Measurements from ENCODE around the gene AQP12A.
"Not testable (repeated sequence)": the region's sequence is repeated elsewhere in the genome, so short reads cannot be mapped to it uniquely, and the experiment has no call there.

Gene AQP12A, protein sequence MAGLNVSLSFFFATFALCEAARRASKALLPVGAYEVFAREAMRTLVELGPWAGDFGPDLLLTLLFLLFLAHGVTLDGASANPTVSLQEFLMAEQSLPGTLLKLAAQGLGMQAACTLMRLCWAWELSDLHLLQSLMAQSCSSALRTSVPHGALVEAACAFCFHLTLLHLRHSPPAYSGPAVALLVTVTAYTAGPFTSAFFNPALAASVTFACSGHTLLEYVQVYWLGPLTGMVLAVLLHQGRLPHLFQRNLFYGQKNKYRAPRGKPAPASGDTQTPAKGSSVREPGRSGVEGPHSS

DNA sequence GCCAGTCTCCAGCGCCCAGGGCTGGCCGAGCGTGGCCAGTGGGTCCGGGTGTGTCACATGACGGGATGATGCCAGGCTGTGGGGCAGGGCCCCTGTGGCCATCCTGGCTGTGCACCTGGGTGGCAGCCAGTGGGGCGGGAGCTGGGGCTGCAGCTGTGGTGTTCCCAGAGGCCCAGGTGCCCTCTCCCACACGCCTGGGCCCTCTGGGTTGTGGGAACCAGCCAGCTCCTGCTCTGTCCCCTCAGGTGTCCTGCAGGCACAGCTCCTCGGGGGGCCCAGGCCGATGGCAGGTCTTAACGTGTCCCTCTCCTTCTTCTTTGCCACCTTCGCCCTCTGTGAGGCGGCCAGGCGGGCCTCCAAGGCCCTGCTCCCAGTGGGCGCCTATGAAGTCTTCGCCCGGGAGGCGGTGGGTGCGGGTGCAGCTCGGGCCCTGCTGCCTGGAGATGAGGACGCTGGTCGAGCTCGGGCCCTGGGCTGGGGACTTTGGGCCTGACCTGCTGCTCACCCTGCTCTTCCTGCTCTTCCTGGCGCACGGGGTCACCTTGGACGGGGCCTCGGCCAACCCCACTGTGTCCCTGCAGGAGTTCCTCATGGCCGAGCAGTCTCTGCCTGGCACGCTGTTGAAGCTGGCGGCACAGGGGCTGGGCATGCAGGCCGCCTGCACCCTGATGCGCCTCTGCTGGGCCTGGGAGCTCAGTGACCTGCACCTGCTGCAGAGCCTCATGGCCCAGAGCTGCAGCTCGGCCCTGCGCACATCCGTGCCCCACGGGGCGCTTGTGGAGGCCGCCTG lies at the start of gene AQP12A:
TSS of gene AQP12A (plus strand) at position 236 of the 790 bp plus-strand sequence. CDS start at position 284, 48 bp downstream.
- DNase-seq (ENCODE audit: low spot score), result not testable (repeated sequence)

DNA sequence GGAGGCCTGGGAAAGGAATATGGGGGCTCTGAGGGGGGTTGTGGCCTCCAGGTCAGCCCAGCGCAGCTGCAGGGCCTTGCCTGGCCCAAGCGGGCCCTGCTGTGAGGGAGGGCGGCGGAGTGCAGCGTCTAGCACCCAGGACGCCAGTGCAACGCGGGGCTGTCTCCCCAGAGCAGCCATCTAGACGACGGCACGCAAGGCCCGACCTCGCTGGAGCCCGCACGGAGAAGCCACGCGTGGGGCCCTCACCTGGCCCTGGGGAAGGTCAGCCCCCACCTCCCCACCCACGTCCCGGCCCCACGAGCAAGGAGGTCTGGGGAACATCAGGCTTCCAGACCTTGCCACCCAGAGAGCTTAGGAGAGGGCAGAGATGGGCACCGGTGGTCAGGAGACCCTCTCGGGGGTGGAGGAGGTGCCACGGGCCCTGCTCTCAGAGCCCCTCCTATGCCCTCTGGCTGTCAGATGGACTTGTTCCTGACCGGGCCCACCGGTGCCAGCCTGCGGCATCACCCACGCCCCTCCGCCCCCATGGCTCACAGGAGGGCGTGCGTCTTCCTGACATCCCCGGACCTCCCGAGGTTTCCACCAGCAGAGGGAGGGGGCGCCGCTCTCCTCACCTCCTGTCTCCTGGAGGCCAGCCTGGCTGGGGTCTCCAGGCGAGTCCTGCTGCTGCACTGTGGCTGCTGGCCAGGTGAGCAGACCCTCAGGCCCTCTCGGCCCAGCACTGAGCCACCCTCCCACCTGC lies 49.4 kb upstream of the AQP12A start:
- DNase-seq (ENCODE audit: low spot score), result no peak

DNA sequence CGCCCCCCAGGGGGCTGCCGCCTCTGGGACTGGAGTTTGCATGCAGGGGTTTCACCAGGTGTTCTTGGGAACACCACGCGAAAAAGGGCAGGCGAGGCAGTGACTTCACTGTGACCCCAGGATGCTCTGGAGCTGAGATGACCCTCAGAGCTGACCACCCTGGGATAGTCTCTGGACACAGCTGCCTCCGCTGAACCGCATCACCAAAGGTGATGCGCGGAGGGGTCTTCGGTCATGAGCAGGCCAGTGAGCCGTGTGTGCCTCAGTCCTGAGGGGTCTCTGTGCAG lies 48.9 kb upstream of the AQP12A start:
- no peak for DNase-seq (ENCODE audit: low spot score)

DNA sequence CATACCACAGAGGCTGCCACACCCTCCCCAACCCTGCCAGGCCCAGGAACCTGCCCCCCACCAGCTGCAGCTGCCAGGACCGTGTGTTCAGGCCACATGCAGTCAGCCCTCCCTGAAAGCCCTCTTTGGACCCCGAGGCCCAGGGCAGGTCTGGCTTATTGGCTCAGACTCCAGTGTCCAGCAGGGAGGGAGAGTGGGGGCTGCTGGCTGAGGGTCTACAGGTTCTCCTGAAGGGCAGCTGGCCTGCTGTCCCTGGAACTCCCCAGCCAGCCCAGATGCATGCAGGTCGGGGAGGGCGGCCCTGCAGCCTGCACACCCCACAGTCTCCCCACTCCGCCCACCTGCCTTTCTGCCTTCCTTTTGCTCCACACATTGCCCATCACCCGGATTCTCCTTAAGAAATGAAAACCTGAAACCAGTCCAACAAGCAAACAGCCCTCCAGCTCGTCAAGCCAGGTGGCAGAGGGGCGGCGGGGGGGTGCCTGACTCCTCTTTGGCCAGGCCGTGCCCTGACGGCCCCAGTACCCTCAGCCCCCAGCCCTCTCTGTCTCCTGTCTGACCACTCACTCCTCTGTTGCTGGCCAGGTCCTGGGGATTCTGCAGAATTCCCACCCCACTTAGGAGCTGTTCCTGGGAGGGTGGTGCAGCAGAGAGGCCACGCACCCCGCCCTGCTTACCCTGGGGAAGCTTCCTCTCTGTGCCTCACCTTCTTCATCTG lies 48.4 kb upstream of the AQP12A start:
- DNase-seq (ENCODE audit: low spot score), result no peak

DNA sequence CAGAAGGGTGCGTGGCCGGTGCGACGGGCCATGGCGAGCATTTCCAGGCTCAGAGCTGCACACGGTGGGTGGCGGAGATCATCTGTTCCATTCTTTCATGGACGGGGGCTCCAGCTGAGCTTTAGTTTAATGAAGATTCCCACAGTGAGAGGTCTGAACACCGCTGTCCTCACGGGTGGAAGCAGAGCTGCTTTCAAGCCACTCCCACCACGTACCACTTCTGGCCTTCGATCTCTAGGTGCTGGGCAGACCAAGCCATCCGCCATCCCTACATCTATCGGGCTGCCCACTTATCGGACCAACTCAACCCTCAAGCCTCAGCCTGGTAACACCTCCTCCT lies 47.9 kb upstream of the AQP12A start:
- no peak for DNase-seq (ENCODE audit: low spot score)

DNA sequence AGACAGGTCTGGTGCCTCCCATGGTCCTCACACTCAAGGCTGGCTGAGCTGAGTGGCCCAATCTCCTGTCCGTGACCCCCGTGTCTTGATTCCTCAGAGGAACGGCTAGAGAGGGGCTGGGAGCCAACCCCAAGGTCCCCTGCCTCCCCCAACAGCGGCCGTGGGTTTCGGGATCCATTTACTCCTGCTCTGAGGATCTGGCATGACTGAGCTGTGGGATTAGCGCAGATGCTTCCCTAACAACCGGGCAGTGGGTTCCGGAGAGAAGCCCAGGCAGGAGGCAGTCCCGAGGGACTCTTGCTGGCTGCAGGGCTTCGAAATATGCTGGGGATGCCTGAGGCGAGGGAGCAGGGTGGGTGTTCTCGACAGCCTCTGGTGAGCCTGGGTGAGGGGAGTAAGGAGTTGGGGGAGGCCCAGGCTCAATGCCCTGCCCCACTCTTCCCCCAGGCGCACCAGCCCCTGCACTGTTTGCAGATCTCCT lies 47.5 kb upstream of the AQP12A start:
- no peak for DNase-seq (ENCODE audit: low spot score)

DNA sequence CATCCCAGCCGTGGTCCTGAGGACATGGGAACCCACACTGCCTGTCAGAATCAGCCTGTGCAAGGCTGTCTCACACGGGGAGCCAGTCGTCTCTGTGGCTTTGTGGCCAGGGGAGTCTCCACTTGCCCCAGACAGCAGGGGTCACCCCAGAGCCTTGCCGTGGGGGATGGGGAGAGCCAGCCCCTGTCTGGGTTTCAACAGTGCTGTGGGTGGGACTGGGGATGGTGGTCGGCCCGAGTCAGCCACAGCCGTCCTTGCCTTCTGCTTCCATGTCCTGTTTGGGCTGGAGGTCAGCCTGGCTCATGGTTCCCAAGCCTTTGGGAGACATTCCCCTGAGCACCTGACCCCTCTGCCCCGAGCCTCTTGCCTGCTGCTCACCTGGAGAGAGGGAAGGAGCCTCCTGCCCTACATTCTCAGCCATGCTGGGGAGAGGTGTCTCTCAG lies 46.8 kb upstream of the AQP12A start:
- no peak for DNase-seq (ENCODE audit: low spot score)

DNA sequence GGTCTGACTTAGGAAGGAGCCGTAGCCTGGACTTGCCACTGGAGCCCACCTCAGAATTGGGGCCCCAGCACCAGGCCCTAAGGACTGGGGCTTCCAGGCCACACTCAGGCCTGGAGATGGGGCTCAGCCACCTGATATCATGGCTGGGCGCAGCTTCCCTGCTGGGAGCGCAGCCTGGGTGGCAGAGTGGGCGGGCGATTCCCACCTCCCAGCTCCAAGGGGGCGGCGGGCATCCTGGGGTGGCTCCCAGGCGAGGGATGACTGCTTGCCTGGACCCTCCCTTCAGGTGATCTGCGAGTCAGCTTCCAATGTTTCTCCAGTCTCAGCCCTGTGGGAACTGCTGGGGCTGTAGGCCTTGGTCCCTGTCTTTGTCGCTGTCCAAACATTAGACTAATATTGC lies 46.3 kb upstream of the AQP12A start:
- no peak for DNase-seq (ENCODE audit: low spot score)

DNA sequence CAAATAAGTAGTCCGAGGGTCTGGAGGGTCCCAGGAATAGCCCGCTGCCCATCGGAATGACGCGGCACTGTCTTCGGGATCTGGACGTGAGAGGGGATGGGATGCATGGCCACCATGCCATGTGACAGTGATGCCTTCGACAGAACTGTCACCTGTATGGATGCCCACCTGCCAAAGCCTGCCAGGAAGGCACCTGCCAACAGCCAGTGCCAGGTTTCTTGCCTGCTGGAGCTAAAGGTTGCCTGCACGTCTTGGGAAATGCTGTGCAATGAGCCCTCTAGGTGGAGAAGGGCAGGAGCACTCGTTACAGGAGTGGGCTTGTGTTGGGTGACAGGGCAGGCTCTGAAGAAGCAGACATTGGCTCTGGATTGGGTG lies 45.9 kb upstream of the AQP12A start:
- no peak for DNase-seq (ENCODE audit: low spot score)

DNA sequence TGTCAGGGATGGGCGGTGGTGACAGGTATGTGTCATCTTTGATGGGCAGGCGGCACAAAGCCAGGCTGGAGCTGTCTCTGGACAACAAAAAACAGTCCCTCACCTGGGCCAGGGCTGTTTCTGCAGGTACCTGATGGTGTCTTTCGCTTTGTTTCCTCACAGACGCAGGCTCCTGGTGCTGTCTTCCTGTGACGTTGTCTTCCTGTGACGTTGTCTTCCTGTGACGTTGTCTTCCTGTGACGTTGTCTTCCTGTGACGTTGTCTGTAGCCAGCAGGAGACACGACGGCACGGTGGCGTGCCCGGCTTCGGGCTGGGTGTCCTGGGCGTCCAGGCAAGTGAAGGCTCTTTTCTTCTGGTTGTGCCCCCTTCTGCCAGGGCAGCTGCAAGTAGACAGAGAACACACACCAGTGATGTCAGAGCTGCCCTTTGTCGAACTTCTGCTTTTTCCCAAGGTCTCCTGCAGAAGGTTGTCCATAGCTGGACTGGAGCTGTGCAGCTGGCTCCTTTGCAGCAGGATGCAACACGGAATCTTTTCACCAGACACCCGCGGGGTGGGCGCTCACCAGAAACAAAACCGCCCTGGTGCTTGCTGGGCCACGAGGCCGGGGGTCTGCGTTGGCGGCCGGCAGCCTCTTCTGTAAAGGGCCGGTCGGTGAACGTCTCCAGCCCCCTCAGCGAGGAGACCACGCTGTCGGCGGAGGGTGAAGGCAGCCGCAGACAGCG lies 45.3 kb upstream of the AQP12A start:
- no peak for DNase-seq (ENCODE audit: low spot score)

DNA sequence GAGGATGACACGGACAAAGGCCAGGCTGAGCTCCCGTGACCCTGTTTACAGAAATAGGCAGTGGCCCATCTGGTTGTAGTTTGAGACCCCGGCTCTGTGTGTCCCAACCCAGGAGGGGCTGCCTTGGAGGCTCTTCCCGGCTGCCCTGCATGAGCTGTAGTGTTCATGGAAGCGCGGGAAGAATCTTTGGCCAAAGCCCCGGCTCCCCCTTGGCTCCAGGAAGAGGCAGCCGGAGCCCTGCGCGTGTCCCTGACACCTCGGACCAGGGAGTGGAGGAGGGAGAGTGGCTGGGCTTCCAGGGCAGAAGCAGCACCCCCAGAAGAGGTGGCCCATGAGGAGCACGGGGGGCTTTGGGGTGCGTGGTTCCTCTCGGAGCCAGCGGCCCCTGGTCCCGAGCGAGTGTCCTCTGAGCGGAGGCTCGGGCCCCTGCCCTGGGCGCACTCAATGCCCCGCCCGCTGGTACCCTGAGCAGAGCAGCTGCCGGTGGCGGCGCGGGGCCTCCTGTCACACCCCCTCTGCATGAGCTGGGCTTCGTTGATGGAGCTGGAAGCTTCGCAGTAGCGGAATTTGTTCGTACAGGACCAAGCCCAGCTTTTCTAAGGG lies 44.7 kb upstream of the AQP12A start:
- DNase-seq (ENCODE audit: low spot score), result no peak

DNA sequence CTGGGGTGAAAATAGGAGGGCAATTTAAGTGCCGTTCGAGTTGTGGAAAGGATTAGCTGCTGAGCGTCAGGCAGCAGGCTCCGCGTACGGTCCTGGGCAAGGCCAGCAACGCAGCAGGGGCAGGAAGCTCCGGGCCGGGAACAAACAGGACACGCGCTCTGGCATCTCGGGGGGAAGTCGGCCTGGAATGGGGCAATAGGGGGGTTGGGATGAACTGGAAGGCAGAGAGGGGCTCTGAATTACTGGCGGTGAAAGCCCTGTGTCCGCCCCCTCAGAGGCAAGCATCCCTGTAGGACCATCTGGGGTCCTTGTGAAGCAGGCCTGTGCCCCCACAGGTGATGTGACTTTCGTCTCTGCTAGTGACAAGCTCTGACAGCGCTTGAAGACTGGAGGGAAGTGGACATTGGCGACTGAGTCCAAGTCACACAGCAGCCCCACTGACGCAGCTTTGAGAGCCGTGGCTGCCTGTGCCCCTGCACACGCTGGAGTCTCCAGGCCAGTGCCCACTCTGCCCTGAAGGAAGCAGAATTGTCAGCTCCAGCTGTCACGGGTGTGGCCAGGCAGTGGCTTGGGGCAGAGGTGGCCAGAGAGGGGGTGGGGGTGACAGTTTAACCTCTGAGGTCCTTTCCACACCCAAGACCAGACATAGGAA lies 44.0 kb upstream of the AQP12A start:
- DNase-seq (ENCODE audit: low spot score), result no peak

DNA sequence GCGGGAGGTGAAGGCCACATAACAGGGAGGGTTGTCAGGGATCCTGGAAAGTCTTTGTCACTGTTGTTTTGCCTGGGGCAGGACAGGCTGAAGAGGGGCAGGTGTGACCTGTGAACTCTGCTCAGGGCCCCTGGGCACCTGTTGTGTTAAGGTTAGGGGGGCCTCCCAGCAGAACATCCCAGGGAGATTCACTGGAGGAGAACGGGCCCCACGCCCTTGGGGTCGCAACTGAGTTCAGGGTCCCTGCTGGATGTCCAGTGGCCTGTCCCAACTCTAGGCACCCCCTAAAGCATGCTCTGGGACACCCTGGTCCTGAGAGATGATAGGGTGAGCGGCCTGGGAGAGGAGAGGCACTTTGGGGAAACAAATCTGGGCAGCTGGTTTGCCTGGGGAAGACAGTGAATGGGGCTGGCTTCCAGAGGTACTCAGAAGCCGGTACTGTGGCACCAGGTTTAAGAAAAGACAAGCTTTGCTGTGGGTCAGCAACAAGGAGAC lies 43.5 kb upstream of the AQP12A start:
- DNase-seq (ENCODE audit: low spot score), result no peak

DNA sequence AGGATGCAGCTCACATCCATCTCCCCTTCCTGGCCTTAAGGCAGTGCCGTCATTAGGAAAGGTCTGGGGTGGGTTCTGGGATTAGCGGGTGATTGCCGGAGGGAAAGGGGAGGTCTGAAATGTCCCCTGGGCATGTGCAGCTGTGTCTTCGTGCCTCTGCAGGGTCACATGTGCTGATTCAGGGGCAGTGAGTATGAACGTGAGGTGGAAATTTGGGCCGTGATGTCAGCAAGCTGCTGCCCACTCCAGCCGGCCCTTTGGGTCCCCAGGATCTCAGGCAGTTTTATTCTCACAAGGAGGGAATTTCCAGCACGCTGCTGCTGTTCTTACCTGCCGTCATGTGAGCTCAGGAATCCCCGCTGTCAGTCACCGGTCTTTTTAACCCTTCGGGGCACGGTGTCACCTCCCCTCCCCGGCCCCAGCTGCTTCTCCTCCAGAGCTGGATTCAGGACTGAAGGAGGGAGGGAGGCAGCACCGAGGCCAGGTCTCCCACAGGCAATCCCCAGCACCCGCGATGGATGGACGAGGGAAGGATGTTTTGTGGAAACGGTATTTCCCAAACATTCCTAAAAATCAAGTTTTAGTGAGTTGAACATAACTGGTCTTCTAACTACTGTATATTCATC lies 42.9 kb upstream of the AQP12A start:
- DNase-seq (ENCODE audit: low spot score), result no peak

DNA sequence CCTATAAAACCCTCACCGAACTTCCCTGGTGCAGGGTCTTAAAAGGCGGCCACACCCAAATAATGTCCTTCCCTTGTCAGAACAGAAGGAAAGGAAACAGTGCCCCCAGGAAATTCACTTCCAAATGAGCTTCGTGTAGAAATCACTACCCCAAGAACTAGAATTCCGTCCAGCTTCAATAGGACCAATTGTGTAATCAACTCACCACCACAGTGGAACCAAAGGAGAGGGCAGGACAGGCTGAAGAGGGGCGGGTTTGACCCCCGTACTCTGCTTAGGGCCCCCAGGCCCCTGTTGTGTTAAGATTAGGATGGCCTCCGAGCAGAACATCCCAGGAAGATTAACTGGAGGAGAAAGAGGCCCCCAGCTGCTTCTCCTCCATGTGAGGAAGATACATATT lies 42.3 kb upstream of the AQP12A start:
- no peak for DNase-seq (ENCODE audit: low spot score)

DNA sequence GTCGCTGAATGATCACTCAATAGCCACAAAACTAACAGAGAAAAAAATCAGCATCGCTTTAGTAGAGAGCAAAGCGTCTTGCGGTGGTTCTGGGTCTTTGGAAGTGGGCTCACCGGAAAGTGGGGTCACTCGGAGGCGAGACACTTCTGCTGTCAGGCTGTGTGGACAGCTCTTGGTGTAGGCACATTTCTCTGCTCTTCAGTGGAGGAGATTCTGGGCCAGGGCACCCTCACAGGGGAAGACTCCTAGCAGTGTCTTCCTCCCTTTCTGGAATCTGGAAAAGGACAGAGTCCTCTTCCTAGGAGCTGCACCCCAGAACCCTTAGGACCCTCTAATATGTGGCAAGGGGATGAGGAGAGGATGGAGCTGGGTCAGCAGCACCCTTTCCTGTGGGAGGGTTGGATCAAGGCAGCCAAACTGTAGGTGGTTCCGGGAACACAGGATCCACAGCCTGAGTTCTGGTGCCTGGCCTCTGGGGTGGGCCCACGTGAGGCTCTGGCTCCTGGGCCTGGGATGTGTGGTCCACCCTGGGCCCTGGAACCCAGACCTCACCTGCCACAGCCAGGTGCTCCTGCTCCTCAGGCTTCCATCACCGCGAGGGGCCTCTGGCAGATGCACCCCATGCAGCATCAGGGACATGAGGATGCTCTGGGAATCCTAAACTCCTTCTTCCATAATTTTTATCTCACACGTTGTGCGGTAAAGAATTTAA lies 41.3 kb upstream of the AQP12A start:
- DNase-seq (ENCODE audit: low spot score), result no peak

DNA sequence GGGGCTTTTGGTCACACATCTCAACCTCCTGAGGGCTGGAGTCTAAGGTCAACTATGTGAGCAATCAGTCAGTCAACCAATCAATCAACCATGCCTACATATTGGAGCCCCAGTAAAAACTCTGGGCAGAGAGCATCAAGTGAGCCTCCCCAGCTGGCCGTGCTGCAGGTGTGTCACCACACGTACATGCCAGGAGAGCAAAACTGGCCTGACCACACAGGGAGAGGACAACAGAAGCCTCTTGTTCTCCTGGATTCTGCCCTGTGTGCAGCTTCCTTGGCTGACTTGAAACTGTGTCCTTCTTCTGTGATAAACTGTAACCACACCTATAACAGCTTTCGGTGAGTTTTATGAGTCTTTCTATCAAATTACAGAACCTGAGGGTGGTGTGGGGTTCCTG lies 40.5 kb upstream of the AQP12A start:
- DNase-seq (ENCODE audit: low spot score), result no peak

DNA sequence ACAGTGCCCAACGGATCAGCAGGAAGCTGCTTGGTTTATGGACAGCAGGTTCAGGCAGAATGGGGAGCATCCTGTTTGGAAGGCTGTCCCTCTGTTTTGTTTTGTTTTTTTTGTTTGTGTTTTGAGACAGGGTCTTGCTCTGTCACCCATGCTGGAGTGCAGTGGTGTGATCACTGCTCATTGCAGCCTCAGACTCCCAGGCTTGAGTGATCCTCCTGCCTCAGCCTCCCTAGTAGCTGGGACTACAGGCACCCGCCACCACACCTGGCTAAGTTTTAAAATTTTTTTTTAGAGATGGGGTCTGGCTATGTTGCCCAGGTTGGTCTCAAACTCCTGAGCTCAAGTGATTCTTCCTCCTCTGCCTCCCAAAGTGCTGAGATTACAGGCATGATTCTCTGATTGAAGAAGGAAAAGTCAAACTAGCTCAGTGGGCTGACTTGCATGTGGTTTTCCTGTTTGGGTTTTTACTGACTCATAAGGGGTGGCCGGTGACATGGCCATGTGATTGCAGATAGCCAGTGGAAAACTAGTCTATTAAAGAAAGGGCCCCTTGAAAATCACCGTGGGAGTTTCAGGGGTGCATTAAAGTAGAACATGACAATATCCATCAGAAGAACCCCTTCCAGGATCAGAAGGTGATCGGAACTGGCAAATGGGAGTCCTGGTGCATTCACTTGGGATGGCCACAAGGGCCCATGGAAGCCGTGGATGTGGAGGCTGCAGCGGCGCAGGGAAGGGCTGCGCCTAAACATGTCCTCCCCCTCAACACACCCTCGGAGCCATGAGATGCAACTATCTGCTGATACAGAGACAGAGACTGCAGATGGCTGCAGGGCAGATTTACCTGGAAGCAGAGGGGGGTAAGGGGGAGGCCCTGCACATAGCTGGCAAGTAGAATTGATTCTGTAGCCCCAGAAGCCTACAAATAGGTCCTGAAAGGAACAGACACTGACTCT lies 35.5 kb upstream of the AQP12A start:
- no peak for DNase-seq (ENCODE audit: low spot score)

Data from hematopoietic multipotent progenitor cell treated with erythropoietin and hydrocortisone succinate and interleukin-3 and kit ligand, for 17 days (in vitro differentiated cells).